Body of pancreas (tissue), 4 donors: ENCODE results near the gene PPP1R9A.

Experiments
- POLR2A ChIP-seq, 3 donors: fragments of 450-650 bp; IDR thresholded peaks; one replicate each; pipeline ENCODE4 v1.6.1; 2016; ENCODE audit warnings: antibody characterized with exemption in 3 of 3, mild to moderate bottlenecking in 2 of 3
- TF ChIP-seq, protein P1 (sequence below), 7 experiments: fragments of 450-650 bp in 4 of 7; fragments of 200-600 bp in 3 of 7; sonication (generic) in 3 of 7; IDR thresholded peaks; one replicate each; pipeline ENCODE4 v1.5.1; 2016 to 2019; ENCODE audit warnings: antibody characterized with exemption in 7 of 7

DNA sequence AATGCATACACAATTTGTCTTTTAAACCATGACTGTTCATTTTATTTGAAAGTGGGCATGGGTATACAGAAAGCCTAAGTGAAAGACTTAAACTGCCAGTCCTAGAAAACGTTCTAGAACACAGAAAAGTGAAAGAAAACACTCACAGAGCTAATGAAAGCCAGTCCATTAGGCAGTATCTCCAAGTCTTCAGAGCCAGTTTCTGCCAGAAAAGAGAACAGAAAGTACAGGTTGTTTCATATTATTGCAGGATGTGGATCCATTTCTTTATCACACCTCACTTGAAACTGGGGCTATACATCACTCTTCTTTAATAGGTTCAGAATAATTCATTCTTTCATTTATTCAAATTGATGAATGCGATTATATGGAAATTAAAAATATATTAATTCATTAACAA lies 409.2 kb downstream of the PPP1R9A start:
- TF ChIP-seq, protein P1, sequence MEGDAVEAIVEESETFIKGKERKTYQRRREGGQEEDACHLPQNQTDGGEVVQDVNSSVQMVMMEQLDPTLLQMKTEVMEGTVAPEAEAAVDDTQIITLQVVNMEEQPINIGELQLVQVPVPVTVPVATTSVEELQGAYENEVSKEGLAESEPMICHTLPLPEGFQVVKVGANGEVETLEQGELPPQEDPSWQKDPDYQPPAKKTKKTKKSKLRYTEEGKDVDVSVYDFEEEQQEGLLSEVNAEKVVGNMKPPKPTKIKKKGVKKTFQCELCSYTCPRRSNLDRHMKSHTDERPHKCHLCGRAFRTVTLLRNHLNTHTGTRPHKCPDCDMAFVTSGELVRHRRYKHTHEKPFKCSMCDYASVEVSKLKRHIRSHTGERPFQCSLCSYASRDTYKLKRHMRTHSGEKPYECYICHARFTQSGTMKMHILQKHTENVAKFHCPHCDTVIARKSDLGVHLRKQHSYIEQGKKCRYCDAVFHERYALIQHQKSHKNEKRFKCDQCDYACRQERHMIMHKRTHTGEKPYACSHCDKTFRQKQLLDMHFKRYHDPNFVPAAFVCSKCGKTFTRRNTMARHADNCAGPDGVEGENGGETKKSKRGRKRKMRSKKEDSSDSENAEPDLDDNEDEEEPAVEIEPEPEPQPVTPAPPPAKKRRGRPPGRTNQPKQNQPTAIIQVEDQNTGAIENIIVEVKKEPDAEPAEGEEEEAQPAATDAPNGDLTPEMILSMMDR (IDR thresholded peaks at IDR 0.05): no peak
- no peak for TF ChIP-seq POLR2A (IDR thresholded peaks at IDR 0.05)
